ENCODE data around the gene IQSEC1.
A peak's percentile ranks its signal among the peaks of the same experiment; 100 is the strongest.
"Not testable (repeated sequence)": the region's sequence is repeated elsewhere in the genome, so short reads cannot be mapped to it uniquely, and the experiment has no call there.

IQSEC1 gene

GRCh38 chr3:12886736-12887135, 186.5 kb downstream of the IQSEC1 start:
- DNase-seq = no peak

- no peak for DNase-seq
Observed at GRCh38 chr3:12886106-12886679, 187.0 kb downstream of the IQSEC1 start.

- no peak for DNase-seq
Observed at GRCh38 chr3:12885583-12885930, 187.7 kb downstream of the IQSEC1 start.

GRCh38 chr3:12884790-12885582, 188.2 kb downstream of the IQSEC1 start:
- DNase-seq = no peak

- DNase-seq = no peak
Observed at GRCh38 chr3:12884186-12884680, 189.0 kb downstream of the IQSEC1 start.

- DNase-seq = no peak
Observed at GRCh38 chr3:12882336-12883310, 190.6 kb downstream of the IQSEC1 start.

- DNase-seq = not testable (repeated sequence)
Observed at GRCh38 chr3:12881858-12882257, 191.4 kb downstream of the IQSEC1 start.

GRCh38 chr3:12879191-12879815, 193.9 kb downstream of the IQSEC1 start:
- DNase-seq = no peak

- not testable (repeated sequence) for DNase-seq
Observed at GRCh38 chr3:12878758-12879157, 194.5 kb downstream of the IQSEC1 start.

- DNase-seq = no peak
Observed at GRCh38 chr3:12878141-12878574, 195.1 kb downstream of the IQSEC1 start.

GRCh38 chr3:12877040-12877439, 196.2 kb downstream of the IQSEC1 start:
- no peak for DNase-seq

GRCh38 chr3:12875857-12876836, 197.1 kb downstream of the IQSEC1 start:
- no peak for DNase-seq

- DNase-seq = no peak
Observed at GRCh38 chr3:12871404-12871983, 201.7 kb downstream of the IQSEC1 start.

- DNase-seq = no peak
Observed at GRCh38 chr3:12870942-12871341, 202.3 kb downstream of the IQSEC1 start.

GRCh38 chr3:12869035-12869621, 204.1 kb downstream of the IQSEC1 start:
- peak; percentile 32 for DNase-seq

GRCh38 chr3:12868039-12869034, 204.9 kb downstream of the IQSEC1 start:
- peak; percentile 51 for DNase-seq

GRCh38 chr3:12866836-12867235, 206.4 kb downstream of the IQSEC1 start:
- no peak for DNase-seq

GRCh38 chr3:12865271-12865670, 208.0 kb downstream of the IQSEC1 start:
- no peak for DNase-seq

GRCh38 chr3:12862387-12862786, 210.8 kb downstream of the IQSEC1 start:
- no peak for DNase-seq
